A673 (cell line): ENCODE results near the gene JARID2. TPM values are rescaled to one million over a fixed set of nuclear protein-coding genes. Genes with fewer than 3 reads are reported as not detected.

ENCODE experiments used
- BruUV-seq: library from RNA; stranded (reverse); fragments of 400-500 nt; replicated peaks from 2 replicates; lab custom pipeline; 2021; lab: Mats Ljungman, UMichigan
- CTCF ChIA-PET: fragments of 300-600 bp; sonication (Branson Sonifier 250); formaldehyde crosslinking; loops from one replicate; lab custom pipeline; 2022; ENCODE audit warnings: antibody characterized with exemption; lab: Charles Lee
- POLR2A ChIA-PET: fragments of 300-600 bp; sonication (Branson Sonifier 250); formaldehyde crosslinking; loops from one replicate; lab custom pipeline; 2022; ENCODE audit warnings: antibody characterized with exemption; ENCODE audit not compliant: low non-redundant PET; lab: Charles Lee
- DNase-seq: peaks from one replicate; pipeline ENCODE4 v3.0.0-alpha.2; 2015; ENCODE audit warnings: low spot score
- H3K27ac ChIP-seq: fragments of 200-600 bp; sonication (generic); 2 replicates; pipeline ENCODE4 v1.5.1; 2016; ENCODE audit warnings: mixed run types, low read depth, mild to moderate bottlenecking, mixed read lengths, antibody characterized with exemption, low read length; ENCODE audit not compliant: poor library complexity, severe bottlenecking
- H3K27me3 ChIP-seq: fragments of 200-600 bp; sonication (generic); replicated peaks from 2 replicates; pipeline ENCODE4 v1.6.1; 2017; ENCODE audit warnings: mixed run types, low read depth, mild to moderate bottlenecking, mixed read lengths, antibody characterized with exemption, low read length; ENCODE audit not compliant: insufficient read depth, poor library complexity
- H3K36me3 ChIP-seq: fragments of 200-600 bp; sonication (generic); 2 replicates; pipeline ENCODE4 v1.6.1; 2016; ENCODE audit warnings: mixed run types, mild to moderate bottlenecking, mixed read lengths, antibody characterized with exemption, low read length; ENCODE audit not compliant: insufficient read depth, poor library complexity, severe bottlenecking
- H3K4me1 ChIP-seq: fragments of 200-600 bp; sonication (generic); 2 replicates; pipeline ENCODE4 v1.6.1; 2017; ENCODE audit warnings: mixed run types, mild to moderate bottlenecking, mixed read lengths, antibody characterized with exemption, low read length; ENCODE audit not compliant: insufficient read depth, poor library complexity, severe bottlenecking
- H3K4me3 ChIP-seq: fragments of 200-600 bp; sonication (generic); 2 replicates; pipeline ENCODE4 v1.5.1; 2016; ENCODE audit warnings: low read depth, mixed run types, mild to moderate bottlenecking, mixed read lengths, low read length; ENCODE audit not compliant: poor library complexity, severe bottlenecking
- H3K9me3 ChIP-seq: fragments of 200-600 bp; sonication (generic); 2 replicates; pipeline ENCODE4 v1.6.1; 2016; ENCODE audit warnings: mixed run types, low read depth, mild to moderate bottlenecking, mixed read lengths, antibody characterized with exemption, low read length; ENCODE audit not compliant: poor library complexity, severe bottlenecking
- EZH2 ChIP-seq: fragments of 200-600 bp; sonication (generic); IDR thresholded peaks from 2 replicates; pipeline ENCODE4 v1.6.1; 2017; ENCODE audit warnings: borderline replicate concordance, low read depth, mild to moderate bottlenecking, mixed read lengths, antibody characterized with exemption, low read length; ENCODE audit not compliant: poor library complexity, severe bottlenecking
- intact Hi-C: fragments of 100-400 bp; cut with micrococcal nuclease; formaldehyde crosslinking; loops from one replicate; pipeline ENCODE4 v1.10.0; 2022; ENCODE audit not compliant: unreplicated experiment
- total RNA-seq: library from RNA; stranded (reverse); gene quantifications from 2 replicates; pipeline ENCODE4 v1.2.3, GENCODE V29; 2021
- TF ChIP-seq, protein P1 (sequence below): fragments of 300-800, 200-600 bp; sonication (generic); conservative IDR thresholded peaks from 2 replicates; pipeline ENCODE4 v1.5.1; 2017; ENCODE audit warnings: low read depth, mild to moderate bottlenecking, antibody characterized with exemption, low read length, moderate library complexity, mixed read lengths

Gene JARID2
- total RNA-seq, 1 experiment from 2014 or later, result 29.4 TPM

DNA sequence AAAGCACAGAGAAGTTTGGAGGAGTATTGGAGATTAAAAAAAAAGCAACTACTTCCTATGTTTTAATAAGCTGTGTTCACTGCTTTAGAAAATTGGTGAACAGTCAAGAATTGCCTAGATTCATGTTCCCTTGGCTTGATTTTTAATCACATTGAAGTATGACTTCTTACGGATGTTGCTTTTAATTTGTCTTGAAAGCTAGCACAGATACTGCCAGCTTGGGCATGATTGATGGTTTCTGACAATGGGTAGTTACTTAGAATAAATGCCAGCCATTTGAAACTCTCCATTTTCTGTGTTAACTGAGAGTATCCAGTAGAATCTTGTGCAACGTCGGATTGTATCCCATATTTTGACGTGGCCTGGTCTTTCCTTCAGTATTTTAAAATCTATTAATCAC, 239.0 kb downstream of the JARID2 start:
- Histone ChIP-seq H3K4me3 (no peak overlapping the region), H3K9me3 (no peaks in the 10 kb centered on the region), H3K36me3 (peaks cover 19% of the 10 kb centered on the region), H3K27me3 (no peaks in the 10 kb centered on the region), H3K27ac (no peak overlapping the region), H3K4me1 (peaks cover 55% of the 10 kb centered on the region)
- BruUV-seq, result no TSS peak
- POLR2A ChIA-PET, result no interaction called here
- intact Hi-C loops, result no loop called here
- CTCF ChIA-PET, result no interaction called here
- no peak for TF ChIP-seq EZH2
- TF ChIP-seq, protein P1, sequence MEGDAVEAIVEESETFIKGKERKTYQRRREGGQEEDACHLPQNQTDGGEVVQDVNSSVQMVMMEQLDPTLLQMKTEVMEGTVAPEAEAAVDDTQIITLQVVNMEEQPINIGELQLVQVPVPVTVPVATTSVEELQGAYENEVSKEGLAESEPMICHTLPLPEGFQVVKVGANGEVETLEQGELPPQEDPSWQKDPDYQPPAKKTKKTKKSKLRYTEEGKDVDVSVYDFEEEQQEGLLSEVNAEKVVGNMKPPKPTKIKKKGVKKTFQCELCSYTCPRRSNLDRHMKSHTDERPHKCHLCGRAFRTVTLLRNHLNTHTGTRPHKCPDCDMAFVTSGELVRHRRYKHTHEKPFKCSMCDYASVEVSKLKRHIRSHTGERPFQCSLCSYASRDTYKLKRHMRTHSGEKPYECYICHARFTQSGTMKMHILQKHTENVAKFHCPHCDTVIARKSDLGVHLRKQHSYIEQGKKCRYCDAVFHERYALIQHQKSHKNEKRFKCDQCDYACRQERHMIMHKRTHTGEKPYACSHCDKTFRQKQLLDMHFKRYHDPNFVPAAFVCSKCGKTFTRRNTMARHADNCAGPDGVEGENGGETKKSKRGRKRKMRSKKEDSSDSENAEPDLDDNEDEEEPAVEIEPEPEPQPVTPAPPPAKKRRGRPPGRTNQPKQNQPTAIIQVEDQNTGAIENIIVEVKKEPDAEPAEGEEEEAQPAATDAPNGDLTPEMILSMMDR, result no peak
- DNase-seq, result peak; percentile 79

DNA sequence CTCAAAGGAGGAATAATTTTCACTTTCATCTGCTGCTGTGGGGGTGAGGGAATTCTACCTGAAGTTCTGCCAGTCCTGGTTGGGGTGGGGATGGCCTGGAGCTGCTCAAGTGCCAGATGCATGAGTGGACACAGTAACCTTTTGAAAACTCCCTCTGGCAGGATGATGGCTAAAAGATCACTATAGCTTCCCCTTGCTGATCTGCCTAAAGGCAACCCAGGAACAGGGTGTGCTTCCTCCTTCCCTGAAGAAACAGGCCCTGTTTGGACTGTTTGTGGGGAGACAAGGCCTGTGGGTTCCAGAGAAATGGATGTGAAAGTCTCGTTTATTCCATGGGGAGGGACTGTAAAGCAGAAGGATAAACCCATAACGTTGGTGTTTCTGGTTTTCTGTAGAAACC, 240.1 kb downstream of the JARID2 start:
- no peaks in the 10 kb centered on the region for H3K27me3 ChIP-seq
- no TSS peak for BruUV-seq
- intact Hi-C loops, result no loop called here
- no peak overlapping the region for H3K4me3 ChIP-seq
- no peak overlapping the region for H3K27ac ChIP-seq
- CTCF ChIA-PET, result no interaction called here
- H3K4me1 ChIP-seq, result peaks cover 51% of the 10 kb centered on the region
- POLR2A ChIA-PET, result no interaction called here
- H3K9me3 ChIP-seq, result no peaks in the 10 kb centered on the region
- DNase-seq, result no peak
- TF ChIP-seq EZH2, result no peak
- TF ChIP-seq, protein P1, result no peak
- peaks cover 19% of the 10 kb centered on the region for H3K36me3 ChIP-seq

DNA sequence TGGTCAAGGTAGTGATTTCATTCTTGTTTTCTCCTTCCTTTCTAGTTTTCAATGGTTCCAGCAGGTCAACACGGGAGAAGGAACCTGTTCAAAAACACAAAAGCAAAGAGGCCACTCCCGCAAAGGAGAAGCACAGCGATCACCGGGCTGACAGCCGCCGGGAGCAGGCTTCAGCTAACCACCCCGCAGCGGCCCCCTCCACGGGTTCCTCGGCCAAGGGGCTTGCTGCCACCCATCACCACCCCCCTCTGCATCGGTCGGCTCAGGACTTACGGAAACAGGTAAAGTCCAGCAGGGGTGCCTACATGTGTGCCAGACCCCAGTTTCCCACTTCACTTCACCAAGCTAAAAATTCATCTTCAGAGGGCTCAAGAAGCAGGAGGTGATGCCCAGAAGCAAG, 241.4 kb downstream of the JARID2 start:
- no peak for DNase-seq
- ChIA-PET POLR2A (no interaction called here), CTCF (no interaction called here)
- no peaks in the 10 kb centered on the region for H3K9me3 ChIP-seq
- peaks cover 55% of the 10 kb centered on the region for H3K4me1 ChIP-seq
- H3K27ac ChIP-seq, result no peak overlapping the region
- no peak overlapping the region for H3K4me3 ChIP-seq
- H3K36me3 ChIP-seq, result peaks cover 19% of the 10 kb centered on the region
- H3K27me3 ChIP-seq, result no peaks in the 10 kb centered on the region
- intact Hi-C loops, result no loop called here
- no peak for TF ChIP-seq EZH2
- TF ChIP-seq, protein P1, result no peak
- BruUV-seq, result no TSS peak
